Activated B cell treated with CpG ODN at 0.5 μM for 24 hours (primary cell): ENCODE measurements around the gene COPS3. TPM values are rescaled to one million over a fixed set of nuclear protein-coding genes. Genes with fewer than 3 reads are reported as not detected.
"Not testable (repeated sequence)": the region's sequence is repeated elsewhere in the genome, so short reads cannot be mapped to it uniquely, and the experiment has no call there.

Source experiments
- ATAC-seq: fragments of 200-7000 bp; cut with Tn5 transposase; one replicate; pipeline ENCODE4 v1.10.0; 2021; ENCODE audit warnings: low read depth, mild to moderate bottlenecking, moderate library complexity
- CTCF ChIA-PET: fragments of 350-600 bp; sonication (Branson Sonifier 250); formaldehyde crosslinking; loops from one replicate; lab custom pipeline; 2021; ENCODE audit warnings: antibody characterized with exemption; lab: Charles Lee
- POLR2A ChIA-PET: fragments of 350-600 bp; sonication (Branson Sonifier 250); formaldehyde crosslinking; loops from one replicate; lab custom pipeline; 2021; ENCODE audit warnings: antibody characterized with exemption; lab: Charles Lee
- DNase-seq: peaks from one replicate; pipeline ENCODE4 v3.0.0; 2022
- H3K27ac Mint-ChIP-seq: one replicate; pipeline ENCODE4 v1.8.0; 2020; ENCODE audit warnings: mixed read lengths
- H3K27me3 Mint-ChIP-seq: one replicate; pipeline ENCODE4 v1.8.0; 2021; ENCODE audit warnings: mixed read lengths
- H3K36me3 Mint-ChIP-seq: one replicate; pipeline ENCODE4 v1.8.0; 2021; ENCODE audit warnings: low read depth, mixed read lengths
- H3K4me1 Mint-ChIP-seq: one replicate; pipeline ENCODE4 v1.8.0; 2021; ENCODE audit warnings: mixed read lengths
- H3K4me3 Mint-ChIP-seq: one replicate; pipeline ENCODE4 v1.8.0; 2020; ENCODE audit warnings: mild to moderate bottlenecking, mixed read lengths
- H3K9me3 Mint-ChIP-seq: one replicate; pipeline ENCODE4 v1.8.0; 2020; ENCODE audit warnings: mixed read lengths
- CTCF ChIP-seq: fragments of 200-600 bp; IDR thresholded peaks from one replicate; pipeline ENCODE4 v1.8.0; 2022; ENCODE audit warnings: antibody characterized with exemption, mild to moderate bottlenecking
- intact Hi-C: fragments of 100-400 bp; cut with micrococcal nuclease; formaldehyde crosslinking; loops from one replicate; pipeline ENCODE4 v1.15.1; 2024
- total RNA-seq: library from RNA; stranded (reverse); gene quantifications from 2 replicates; pipeline ENCODE4 v1.2.3, GENCODE V29; 2022

Gene COPS3
- total RNA-seq, 1 donor from 2014 or later = 73.7 TPM

GRCh38 chr17:17303010-17303846 is 22.2 kb upstream of the COPS3 start, which contains the start of gene NT5M:
Gene NT5M, plus strand, starts transcription at chr17:17303373. Its CDS starts 178 bp downstream, at chr17:17303551.
- peaks cover 34% of the 10 kb centered on the region for H3K4me1 Mint-ChIP-seq
- intact Hi-C loops = loop anchor here (5.0 to 10.0 kb wide), 3 partner anchors 66 to 732 kb away; partner anchors contain the start of genes ATPAF2, FLCN and GID4
- H3K27me3 Mint-ChIP-seq = no peaks in the 10 kb centered on the region
- DNase-seq = peak; percentile 73
- no peak for TF ChIP-seq CTCF
- ChIA-PET CTCF (no interaction called here), POLR2A (no interaction called here)
- H3K4me3 Mint-ChIP-seq = peak within 1 kb of the TSS; percentile 87
- ATAC-seq = peak; percentile 76
- peak within 1 kb of the TSS; percentile 61 for H3K27ac Mint-ChIP-seq
- H3K36me3 Mint-ChIP-seq = no peaks in the 10 kb centered on the region
- H3K9me3 Mint-ChIP-seq = no peaks in the 10 kb centered on the region

GRCh38 chr17:17301659-17302058 is 20.6 kb upstream of the COPS3 start:
- H3K4me3 Mint-ChIP-seq, H3K9me3 Mint-ChIP-seq, H3K27me3 Mint-ChIP-seq, ATAC-seq, CTCF ChIA-PET, H3K36me3 Mint-ChIP-seq, DNase-seq, H3K27ac Mint-ChIP-seq: not testable (repeated sequence)
- peaks cover 36% of the 10 kb centered on the region for H3K4me1 Mint-ChIP-seq
- intact Hi-C loops = loop anchor here (5.0 to 10.0 kb wide), 3 partner anchors 64 to 733 kb away; partner anchors contain the start of genes ATPAF2, FLCN and GID4
- POLR2A ChIA-PET = interaction anchor here (1.0 kb wide), 1 partner anchor 22 kb away, joined by 3 read pairs; no protein-coding TSS in a partner anchor

GRCh38 chr17:17300624-17301568 is 19.9 kb upstream of the COPS3 start:
- DNase-seq (peak; percentile 36), ATAC-seq (peak; percentile 75)
- Mint-ChIP-seq H3K4me1 (peaks cover 36% of the 10 kb centered on the region), H3K4me3 (peak overlapping the region; percentile 73), H3K9me3 (no peaks in the 10 kb centered on the region), H3K36me3 (no peaks in the 10 kb centered on the region), H3K27me3 (no peaks in the 10 kb centered on the region), H3K27ac (no peak overlapping the region)
- intact Hi-C loops = loop anchor here (1.0 to 10.0 kb wide), 4 partner anchors 20 to 734 kb away; partner anchors contain the start of genes ATPAF2, COPS3, FLCN and GID4
- CTCF ChIA-PET = no interaction called here
- no peak for TF ChIP-seq CTCF
- POLR2A ChIA-PET = interaction anchor here (0.5 to 1.0 kb wide), 2 partner anchors 10 to 22 kb away, joined by 3 to 4 read pairs; no protein-coding TSS in a partner anchor

GRCh38 chr17:17298108-17298507 is 17.1 kb upstream of the COPS3 start:
- Mint-ChIP-seq H3K9me3 (no peaks in the 10 kb centered on the region), H3K4me1 (peaks cover 16% of the 10 kb centered on the region), H3K36me3 (no peaks in the 10 kb centered on the region), H3K27ac (no peak overlapping the region), H3K27me3 (no peaks in the 10 kb centered on the region), H3K4me3 (no peak overlapping the region)
- TF ChIP-seq CTCF = no peak
- no peak for ATAC-seq
- intact Hi-C loops = no loop called here
- ChIA-PET POLR2A (no interaction called here), CTCF (no interaction called here)
- no peak for DNase-seq

- ATAC-seq (no peak), DNase-seq (no peak)
- H3K36me3 Mint-ChIP-seq = no peaks in the 10 kb centered on the region
- H3K9me3 Mint-ChIP-seq = no peaks in the 10 kb centered on the region
- H3K4me1 Mint-ChIP-seq = peaks cover 9% of the 10 kb centered on the region
- CTCF ChIA-PET = no interaction called here
- no peaks in the 10 kb centered on the region for H3K27me3 Mint-ChIP-seq
- POLR2A ChIA-PET = no interaction called here
- H3K27ac Mint-ChIP-seq = no peak overlapping the region
- intact Hi-C loops = no loop called here
- no peak overlapping the region for H3K4me3 Mint-ChIP-seq
- TF ChIP-seq CTCF = no peak
These were observed 16.2 kb upstream of the COPS3 start for GRCh38 chr17:17297217-17297616.
